Measurements from ENCODE around the gene GALNT16. TPM values are rescaled to one million over a fixed set of nuclear protein-coding genes. Genes with fewer than 3 reads are reported as not detected.

The GALNT16 gene
- total and polyA plus RNA-seq, 2 donors (not counting 3 experiments of a cell fraction or from before 2014, with no cell fraction given) = 0.39 to 0.49 TPM

DNA sequence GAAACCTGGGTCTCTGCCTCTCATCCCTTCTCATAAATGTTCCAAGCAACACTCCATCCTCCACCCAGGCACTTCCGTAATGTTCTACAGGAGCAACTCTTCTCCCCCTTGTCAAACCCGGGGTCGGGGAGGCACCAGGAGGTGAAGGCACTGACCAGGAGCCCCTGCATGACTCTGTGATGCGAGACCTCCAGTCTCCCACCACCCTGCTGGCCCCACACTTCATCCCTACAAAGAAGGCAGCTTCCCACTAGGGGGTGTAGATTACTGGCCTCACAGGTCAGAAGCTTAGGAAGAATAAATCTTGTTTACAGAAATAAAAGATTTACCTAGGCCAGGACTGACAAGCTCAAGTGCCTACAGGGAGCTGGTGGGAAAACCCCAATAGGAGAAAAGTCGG lies 90.9 kb downstream of the GALNT16 start:
- no TSS peak for BruUV-seq (replicated peaks)
- H4K20me1 ChIP-seq (replicated peaks; ENCODE audit: control insufficient read depth, extremely low read depth, insufficient read depth, low read length) = no peaks in the 10 kb centered on the region
- H3K4me2 ChIP-seq (ENCODE audit: insufficient read depth, low read length) = no peak overlapping the region
- CTCF ChIA-PET = interaction anchor here (0.9 to 1.4 kb wide), 3 partner anchors 10 to 109 kb away, joined by 3 to 5 read pairs (median 3); no protein-coding TSS in a partner anchor
- DNase-seq (ENCODE audit: low read depth, low spot score) (no peak), FAIRE-seq (no peak)
- H3K4me1 ChIP-seq (ENCODE audit: control insufficient read depth, extremely low read depth, insufficient read depth, low read length) = no peaks in the 10 kb centered on the region
- no peaks in the 10 kb centered on the region for H3K9me1 ChIP-seq (replicated peaks; ENCODE audit: control insufficient read depth, extremely low read depth, insufficient read depth, low read length)
- TF ChIP-seq EZH2 (IDR thresholded peaks at IDR 0.05; ENCODE audit: borderline replicate concordance, low read depth, low read length, severe bottlenecking) (no peak), MYC (IDR thresholded peaks at IDR 0.05; ENCODE audit: low read depth, low read length) (no peak), JUN (IDR thresholded peaks at IDR 0.05; ENCODE audit: borderline replicate concordance, insufficient read depth, insufficient read length, low read depth) (no peak), POLR2AphosphoS5 (IDR thresholded peaks at IDR 0.05; ENCODE audit: insufficient read depth, low read depth, low read length) (no peak), FOS (IDR thresholded peaks at IDR 0.05; ENCODE audit: borderline replicate concordance, insufficient read depth, low read length) (no peak), POLR2A (IDR thresholded peaks at IDR 0.05; ENCODE audit: low read depth, low read length) (no peak), GATA2 (IDR thresholded peaks at IDR 0.05; ENCODE audit: insufficient read depth, insufficient read length, low read depth, low read length) (no peak)
- TF ChIP-seq, protein P1, sequence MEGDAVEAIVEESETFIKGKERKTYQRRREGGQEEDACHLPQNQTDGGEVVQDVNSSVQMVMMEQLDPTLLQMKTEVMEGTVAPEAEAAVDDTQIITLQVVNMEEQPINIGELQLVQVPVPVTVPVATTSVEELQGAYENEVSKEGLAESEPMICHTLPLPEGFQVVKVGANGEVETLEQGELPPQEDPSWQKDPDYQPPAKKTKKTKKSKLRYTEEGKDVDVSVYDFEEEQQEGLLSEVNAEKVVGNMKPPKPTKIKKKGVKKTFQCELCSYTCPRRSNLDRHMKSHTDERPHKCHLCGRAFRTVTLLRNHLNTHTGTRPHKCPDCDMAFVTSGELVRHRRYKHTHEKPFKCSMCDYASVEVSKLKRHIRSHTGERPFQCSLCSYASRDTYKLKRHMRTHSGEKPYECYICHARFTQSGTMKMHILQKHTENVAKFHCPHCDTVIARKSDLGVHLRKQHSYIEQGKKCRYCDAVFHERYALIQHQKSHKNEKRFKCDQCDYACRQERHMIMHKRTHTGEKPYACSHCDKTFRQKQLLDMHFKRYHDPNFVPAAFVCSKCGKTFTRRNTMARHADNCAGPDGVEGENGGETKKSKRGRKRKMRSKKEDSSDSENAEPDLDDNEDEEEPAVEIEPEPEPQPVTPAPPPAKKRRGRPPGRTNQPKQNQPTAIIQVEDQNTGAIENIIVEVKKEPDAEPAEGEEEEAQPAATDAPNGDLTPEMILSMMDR (IDR thresholded peaks at IDR 0.05; ENCODE audit: extremely low read depth in 1 of 2, insufficient read depth in 1 of 2, low read depth in 1 of 2, low read length in 2 of 2) = no peak
- TF ChIP-seq, protein P2, sequence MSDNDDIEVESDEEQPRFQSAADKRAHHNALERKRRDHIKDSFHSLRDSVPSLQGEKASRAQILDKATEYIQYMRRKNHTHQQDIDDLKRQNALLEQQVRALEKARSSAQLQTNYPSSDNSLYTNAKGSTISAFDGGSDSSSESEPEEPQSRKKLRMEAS (IDR thresholded peaks at IDR 0.05; ENCODE audit: insufficient read depth, insufficient read length) = no peak
- dilution Hi-C loops (cut with MboI; ENCODE audit: extremely low pct_ligation_motif_present, low sequenced_read_pairs) (no loop called here), intact Hi-C loops (cut with micrococcal nuclease) (no loop called here)
- no peaks in the 10 kb centered on the region for H3K79me2 ChIP-seq (ENCODE audit: control insufficient read depth, insufficient read depth, low read length)
- H3K9ac ChIP-seq (replicated peaks; ENCODE audit: extremely low read depth, insufficient read depth, low read length) = no peak overlapping the region
- no peaks in the 10 kb centered on the region for H3K36me3 ChIP-seq (ENCODE audit: control insufficient read depth in 2 of 2, extremely low read depth in 1 of 2, insufficient read depth in 2 of 2, low read length in 2 of 2)
- POLR2A ChIA-PET = no interaction called here
- no peaks in the 10 kb centered on the region for H3K9me3 ChIP-seq (replicated peaks; ENCODE audit: control insufficient read depth, insufficient read depth, low read length)
- H3K4me3 ChIP-seq (replicated peaks in 1 of 3; ENCODE audit: insufficient read depth in 1 of 3, low read depth in 1 of 3, low read length in 3 of 3) = no peak overlapping the region
- no peaks in the 10 kb centered on the region for H3K27me3 ChIP-seq (ENCODE audit: control insufficient read depth in 2 of 2, insufficient read depth in 2 of 2, low read length in 2 of 2)
- no peak overlapping the region for H3K27ac ChIP-seq (ENCODE audit: insufficient read depth, low read depth, low read length)
- H2AFZ ChIP-seq (ENCODE audit: low read depth, low read length) = no peak overlapping the region

All from endothelial cell of umbilical vein (primary cell).